ENCODE measurements around the gene SH3RF3.

The SH3RF3 gene

DNA sequence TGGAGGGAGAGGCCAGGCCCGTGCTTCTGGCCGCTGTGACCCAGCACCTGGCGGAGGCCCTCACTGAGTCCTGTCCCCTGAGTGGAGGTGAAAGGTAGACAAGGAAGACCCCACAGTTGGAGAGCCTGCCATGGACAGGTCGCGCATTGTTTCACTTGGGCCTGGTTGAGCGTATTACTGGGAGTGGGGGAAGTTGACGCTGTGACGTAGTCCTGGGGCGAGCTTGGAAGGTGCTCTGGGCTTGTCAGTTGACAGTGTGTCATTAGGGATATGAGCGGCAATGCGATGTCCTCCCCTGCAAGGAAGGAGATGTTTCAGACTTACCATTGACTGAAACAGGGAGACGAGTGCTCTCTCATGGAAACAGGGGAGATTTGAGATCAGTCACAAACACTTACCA is 127.1 kb downstream of the SH3RF3 start:
- DNase-seq, result no peak

DNA sequence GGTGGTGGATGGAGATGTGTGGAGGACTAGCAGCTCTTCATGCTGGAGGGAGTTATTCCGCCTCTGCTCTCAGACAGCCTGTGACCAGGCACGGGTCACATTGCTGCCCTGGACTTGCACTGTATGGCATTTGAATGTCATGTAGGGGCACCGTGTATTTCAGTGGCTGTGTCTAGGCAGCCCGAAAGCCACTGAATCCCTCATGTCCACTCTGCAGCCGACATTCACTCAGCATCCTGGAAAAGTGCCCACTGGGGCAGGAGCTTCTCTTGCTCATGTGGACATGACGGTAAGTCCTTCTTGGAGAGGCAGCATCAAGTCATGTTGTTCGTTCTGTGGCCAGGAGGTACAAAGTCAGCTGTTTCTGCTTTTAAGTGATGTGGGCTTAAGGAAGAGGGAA is 127.9 kb downstream of the SH3RF3 start:
- no peak for DNase-seq

- no peak for DNase-seq
Measured at GRCh38 chr2:109257653-109258052, 128.6 kb downstream of the SH3RF3 start.

- no peak for DNase-seq
Measured at GRCh38 chr2:109258376-109258775, 129.4 kb downstream of the SH3RF3 start.

DNA sequence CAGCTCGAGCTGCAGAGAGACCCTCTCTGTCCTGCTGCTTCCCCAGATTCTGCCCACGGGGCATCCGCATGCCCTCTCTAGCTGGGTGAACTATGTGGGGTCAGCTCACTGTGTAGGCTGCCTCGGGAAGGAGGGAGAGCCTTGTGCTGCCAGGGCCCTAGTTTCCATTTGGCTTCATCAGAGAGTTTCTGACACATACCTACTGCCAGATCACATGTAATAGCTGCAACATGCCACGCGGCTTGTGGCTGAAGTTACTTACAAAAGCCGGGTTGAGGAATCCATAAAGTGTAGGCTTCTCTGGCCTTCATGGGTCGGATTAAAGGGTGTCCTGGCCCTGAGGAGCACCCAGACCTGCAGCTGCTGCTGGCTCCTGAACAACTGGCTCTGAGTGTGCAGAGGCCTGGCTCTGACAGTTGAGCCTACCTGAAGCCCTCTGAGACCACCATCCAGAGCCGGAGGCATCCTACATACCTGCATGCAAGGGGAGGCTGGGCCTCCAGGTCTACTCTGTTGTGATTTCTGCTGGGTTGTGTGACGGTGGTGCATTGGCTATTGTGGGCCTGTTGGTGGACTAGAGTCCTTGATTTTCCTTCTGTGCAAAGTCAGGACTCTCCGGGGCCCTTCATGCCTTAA is 130.0 kb downstream of the SH3RF3 start:
- DNase-seq, result peak in 1 of 58 donors; percentile 15

- DNase-seq, result no peak
Measured at GRCh38 chr2:109259671-109260070, 130.7 kb downstream of the SH3RF3 start.

DNA sequence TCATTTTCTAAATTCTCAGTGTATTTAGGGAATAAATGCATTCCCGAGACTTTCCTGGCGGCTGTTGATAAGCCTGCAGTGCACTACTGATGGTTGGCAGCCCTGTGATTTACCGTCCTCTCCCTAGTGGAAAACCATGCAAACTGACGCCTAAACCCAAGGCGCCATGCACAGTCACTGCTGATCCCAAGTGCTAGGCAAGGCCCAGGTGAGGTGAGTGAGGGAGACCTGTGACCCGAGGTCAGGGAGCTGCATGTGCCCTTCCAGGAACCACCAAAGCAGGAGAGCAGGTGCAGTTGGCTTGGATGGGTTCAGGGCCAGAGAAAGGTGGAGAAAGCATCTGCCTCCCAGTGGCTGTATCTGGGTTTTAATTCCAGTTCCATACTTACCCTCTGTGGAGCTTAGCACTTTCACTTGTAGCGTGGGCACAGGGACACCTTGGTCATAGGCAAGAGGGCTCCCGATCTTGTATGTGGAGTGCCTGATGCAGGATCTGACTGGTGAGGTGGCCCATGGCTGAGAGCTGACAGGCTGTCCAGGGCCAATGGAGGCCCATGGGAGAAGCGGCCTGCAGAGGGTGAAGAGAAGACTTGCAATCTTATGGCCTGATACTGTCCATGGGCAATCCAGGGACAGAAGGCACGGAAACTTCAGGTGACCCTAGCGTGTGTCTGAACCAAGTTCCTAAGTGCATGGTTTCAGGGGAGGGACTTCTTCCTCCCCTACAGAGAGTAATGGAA is 131.3 kb downstream of the SH3RF3 start:
- DNase-seq, result no peak

- DNase-seq, result no peak
Measured at GRCh38 chr2:109260886-109261700, 132.1 kb downstream of the SH3RF3 start.

DNA sequence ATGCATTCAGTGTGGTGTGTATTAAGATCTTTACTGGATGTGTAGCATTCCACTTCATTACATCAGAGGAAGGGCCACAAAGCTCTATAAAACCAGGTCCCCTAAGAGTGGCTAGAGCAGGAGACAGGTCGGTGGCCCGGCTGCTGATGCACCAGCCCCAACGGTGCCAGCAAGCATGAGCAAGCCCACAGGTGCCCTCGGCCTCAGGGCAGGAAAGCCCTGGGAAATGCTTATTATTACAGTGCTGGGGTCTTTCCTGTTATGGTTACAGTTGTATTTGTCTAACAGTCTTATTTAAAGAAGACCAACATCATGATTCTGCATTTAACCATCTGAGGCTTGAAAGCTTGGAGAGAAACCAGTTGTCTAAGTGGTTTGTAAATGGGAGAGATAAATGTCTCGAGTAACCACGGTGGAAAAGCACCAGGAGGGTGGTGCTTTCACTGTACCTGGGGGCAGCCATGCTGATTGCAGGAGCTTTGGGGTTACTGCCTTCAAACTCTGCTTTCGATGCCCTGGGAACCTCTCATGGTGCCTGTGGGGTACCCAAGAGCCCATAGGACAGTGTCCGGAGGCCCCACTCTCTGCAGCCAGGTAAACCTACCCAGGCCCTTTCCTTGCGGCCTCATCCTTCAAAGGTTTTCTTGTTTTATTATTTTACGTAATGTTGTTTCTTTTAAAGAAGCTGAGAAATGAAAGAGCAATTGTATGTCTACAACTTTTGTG is 133.1 kb downstream of the SH3RF3 start:
- no peak for DNase-seq

DNA sequence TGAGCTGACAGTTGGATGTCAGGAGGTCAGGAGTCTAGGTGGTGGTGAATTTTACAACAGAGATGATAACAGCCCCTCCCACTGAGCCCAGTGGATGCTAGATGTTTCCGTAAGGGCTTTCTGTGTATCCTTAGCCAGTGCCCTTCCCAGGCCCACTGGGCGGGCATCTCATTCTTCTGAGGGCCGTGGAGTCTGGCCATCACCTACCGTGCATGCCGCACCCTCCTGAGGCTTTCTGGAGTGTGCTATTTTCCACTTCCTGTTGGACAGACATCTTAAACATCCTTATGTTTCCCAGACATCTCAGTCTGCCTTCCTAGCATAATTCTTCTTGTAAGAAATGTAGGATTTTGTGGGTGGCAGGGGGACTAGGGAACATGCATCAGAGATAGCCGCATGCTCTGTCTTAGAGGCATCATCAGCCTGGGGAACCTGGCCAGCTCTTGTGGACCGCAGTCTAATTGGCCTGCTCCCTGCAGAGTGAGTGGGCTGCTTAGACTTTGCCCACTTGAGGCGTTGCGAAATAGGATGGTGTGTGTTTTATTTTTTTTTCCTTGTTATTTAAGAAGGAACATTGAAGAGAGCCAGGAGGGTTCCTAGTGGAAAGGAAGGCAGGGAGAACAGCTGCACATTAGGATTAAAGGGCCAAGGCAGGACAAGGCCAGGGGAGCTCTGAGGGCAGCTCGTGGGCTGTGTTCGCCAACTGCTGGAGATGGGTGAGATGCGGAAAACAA is 135.8 kb downstream of the SH3RF3 start:
- DNase-seq, result peak in 20 of 58 donors; percentile 11 to 73 (median 43)

- no peak for DNase-seq
Measured at GRCh38 chr2:109265369-109265768, 136.4 kb downstream of the SH3RF3 start.

DNA sequence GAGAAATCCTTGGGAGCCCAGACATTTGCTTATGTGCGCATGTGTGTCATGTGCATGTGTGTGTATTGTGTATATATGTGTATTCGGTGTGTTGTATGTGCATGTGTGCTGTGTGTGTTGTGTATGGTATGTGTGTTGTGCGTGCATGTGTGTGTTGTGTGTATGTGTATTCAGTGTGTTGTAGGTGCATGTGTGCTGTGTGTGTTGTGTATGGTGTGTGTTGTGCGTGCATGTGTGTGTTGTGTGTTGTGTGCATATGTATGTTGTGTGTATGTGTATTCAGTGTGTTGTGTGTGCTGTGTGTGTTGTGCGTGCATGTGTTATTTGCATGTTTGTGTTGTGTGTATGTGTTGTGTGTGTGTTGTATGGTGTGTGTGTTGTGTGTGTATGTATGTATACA is 136.9 kb downstream of the SH3RF3 start:
- no peak for DNase-seq

GRCh38 chr2:109266496-109266895 is 137.5 kb downstream of the SH3RF3 start:
- no peak for DNase-seq

- no peak for DNase-seq
Measured at GRCh38 chr2:109266998-109267854, 138.2 kb downstream of the SH3RF3 start.

DNA sequence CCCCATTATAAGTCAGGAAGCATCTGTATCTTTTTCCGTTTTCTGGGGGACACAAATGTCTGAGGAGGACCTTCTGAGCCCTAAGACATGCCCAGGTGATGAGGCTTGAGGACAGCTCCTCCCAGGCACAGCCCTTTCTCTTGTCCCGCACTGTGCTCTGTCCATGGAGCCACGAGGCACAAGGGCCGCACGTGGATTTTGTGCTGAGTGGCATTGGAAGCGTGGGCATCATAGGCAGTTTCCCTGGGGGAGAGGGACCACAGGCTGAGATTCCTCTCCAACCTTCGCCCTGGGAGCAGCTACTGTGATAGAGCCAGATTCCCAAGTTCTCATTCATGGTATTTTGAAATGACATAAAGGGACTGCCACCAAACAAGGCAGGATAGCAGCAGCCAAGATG is 139.9 kb downstream of the SH3RF3 start:
- DNase-seq, result no peak

DNA sequence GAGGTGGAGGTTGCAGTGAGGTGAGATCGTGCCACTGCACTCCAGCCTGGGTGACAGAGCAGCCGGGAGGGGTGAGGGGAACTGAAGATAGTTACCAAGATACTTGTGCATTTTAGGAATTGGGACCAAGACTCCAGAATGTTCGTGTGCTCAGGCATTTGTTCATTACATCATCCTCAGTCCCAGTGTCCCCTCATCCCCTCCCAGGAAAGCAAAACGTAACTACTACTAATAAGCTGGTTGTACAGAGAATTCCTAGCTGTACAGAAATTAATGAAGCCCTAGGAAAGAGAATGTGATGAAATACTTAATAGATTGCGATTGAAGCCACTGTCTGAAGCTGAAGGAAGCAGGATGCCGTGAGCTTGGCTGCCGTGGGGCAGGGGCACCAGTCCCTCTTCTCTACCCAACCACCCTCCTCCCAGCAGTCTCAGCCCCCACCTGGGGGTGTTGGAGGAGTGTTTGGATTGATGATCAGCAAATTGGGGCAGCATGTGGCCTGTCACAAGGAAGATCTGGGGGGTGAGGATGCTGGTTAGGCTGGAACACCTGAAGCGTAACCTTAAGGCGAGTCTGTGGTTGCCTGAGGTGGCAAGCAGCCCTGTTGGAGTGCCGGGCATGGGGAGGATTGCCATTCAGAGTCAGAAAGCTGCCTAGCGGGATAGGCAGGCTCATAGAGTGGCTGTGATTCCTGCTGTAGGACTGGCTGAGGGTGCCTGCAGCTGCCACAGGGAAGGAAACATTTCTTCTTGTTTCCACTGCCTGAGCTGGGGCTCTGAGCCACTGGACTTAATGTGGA is 140.9 kb downstream of the SH3RF3 start:
- no peak for DNase-seq

DNA sequence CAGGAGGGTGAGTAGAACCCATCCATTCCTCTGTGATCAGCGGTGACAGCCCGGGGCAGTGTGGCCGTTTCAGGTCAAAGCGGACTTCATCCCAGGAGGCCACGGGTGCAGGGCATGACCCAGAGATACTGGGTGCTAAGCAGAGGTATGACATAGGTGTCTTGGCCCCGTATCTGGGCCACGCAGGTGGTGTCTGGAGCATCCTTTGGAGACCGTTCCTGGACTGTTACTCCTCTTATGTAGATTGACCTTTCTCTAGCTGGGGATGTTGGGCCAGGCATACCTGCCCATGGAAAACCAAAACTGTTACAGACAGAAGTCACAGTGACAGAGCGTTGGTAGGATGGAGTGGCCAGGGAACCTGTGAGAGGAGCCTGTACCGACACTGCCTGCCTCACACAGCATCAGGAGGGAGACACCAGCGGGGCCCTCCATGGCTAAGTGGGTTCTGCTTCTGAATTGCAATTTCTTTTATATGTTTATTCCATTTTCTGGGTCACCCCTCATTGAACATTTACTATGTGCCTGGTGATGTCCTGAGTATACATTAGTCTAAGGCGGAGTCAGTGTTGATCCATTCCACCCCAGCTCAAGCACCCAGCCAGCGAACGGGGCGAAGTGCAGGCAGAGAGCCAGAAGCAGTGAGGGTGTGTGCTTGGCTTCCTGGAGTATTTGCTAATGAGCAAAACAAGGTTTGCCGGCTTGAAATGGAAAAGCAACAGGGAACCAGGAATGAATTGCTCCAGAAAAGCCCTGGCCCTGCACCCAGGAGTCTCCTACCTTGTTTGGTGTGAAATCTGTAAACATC is 141.7 kb downstream of the SH3RF3 start:
- peak in 5 of 58 donors; percentile 25 to 50 (median 30) for DNase-seq

GRCh38 chr2:109271920-109272319 is 142.9 kb downstream of the SH3RF3 start:
- no peak for DNase-seq

Data from anterior cingulate cortex (tissue), 58 donors.